Esophagus (tissue), 2 donors: Measurements from ENCODE around the gene STRN4. TPM values are rescaled to one million over a fixed set of nuclear protein-coding genes. Genes with fewer than 3 reads are reported as not detected.
"Not testable (repeated sequence)": the region's sequence is repeated elsewhere in the genome, so short reads cannot be mapped to it uniquely, and the experiment has no call there.

Experiments
- H3K27ac ChIP-seq, 2 donors: one replicate each; pipeline ENCODE4 v1.5.1; 2013; ENCODE audit warnings: low read depth in 2 of 2, mild to moderate bottlenecking in 2 of 2, inconsistent platforms in 1 of 2, low read length in 1 of 2, moderate library complexity in 1 of 2
- H3K27me3 ChIP-seq, 2 donors: one replicate each; pipeline ENCODE4 v1.6.1; 2013; ENCODE audit warnings: low read length in 2 of 2, control low read depth in 1 of 2, mild to moderate bottlenecking in 1 of 2; ENCODE audit not compliant: insufficient read depth in 2 of 2, control insufficient read depth in 1 of 2
- H3K36me3 ChIP-seq, 2 donors: one replicate each; pipeline ENCODE4 v1.6.1; 2013; ENCODE audit warnings: low read length in 1 of 2; ENCODE audit not compliant: control insufficient read depth in 2 of 2, insufficient read depth in 2 of 2
- H3K4me1 ChIP-seq, 2 donors: one replicate each; pipeline ENCODE4 v1.6.1; 2013; ENCODE audit warnings: low read length in 1 of 2; ENCODE audit not compliant: control insufficient read depth in 2 of 2, insufficient read depth in 2 of 2
- H3K4me3 ChIP-seq, 2 donors: one replicate each; pipeline ENCODE4 v1.5.1; 2013; ENCODE audit warnings: low read length in 2 of 2, mild to moderate bottlenecking in 2 of 2, low read depth in 1 of 2, moderate library complexity in 1 of 2
- H3K9me3 ChIP-seq, 2 donors: one replicate each; pipeline ENCODE4 v1.6.1; 2013; ENCODE audit warnings: mild to moderate bottlenecking in 2 of 2, low read depth in 1 of 2, low read length in 1 of 2, moderate library complexity in 1 of 2; ENCODE audit not compliant: control insufficient read depth in 2 of 2, insufficient read depth in 1 of 2
- WGBS, 2 donors: extraction: QIAGEN DNeasy Blood & Tissue Kit; methylation state at CpG; one replicate each; pipeline ENCODE4 v1.1.7; 2013; 5-methylcytosine and 5-hydroxymethylcytosine counted together
- polyA plus RNA-seq, 2 donors: library from polyadenylated mRNA; stranded (reverse); fragments of 200-250 nt; gene quantifications; one replicate each; pipeline ENCODE4 v1.2.3, GENCODE V29; 2013
- donor health status: healthy with polysubstance abuse.
- donor health status: Bipolar disorder and iron deficiency.

The STRN4 gene
- polyA plus RNA-seq, 2 donors: 53.2 to 55.6 TPM

- no peaks in the 10 kb centered on the region for H3K27me3 ChIP-seq
- H3K27ac ChIP-seq: peak overlapping the region; percentile 92 to 95
- peak overlapping the region; percentile 63 to 77 for H3K4me3 ChIP-seq
- H3K36me3 ChIP-seq: peaks cover under 1 to 22% of the 10 kb centered on the region in 2 donors
- WGBS, 2 donors: 0% methylated on average over 20 of the region's 20 CpGs
- H3K4me1 ChIP-seq: peaks cover 0 to 10% of the 10 kb centered on the region in 2 donors
- no peaks in the 10 kb centered on the region for H3K9me3 ChIP-seq
Measured at GRCh38 chr19:46716672-46717033, 29.6 kb downstream of the STRN4 start.

GRCh38 chr19:46715975-46716671, 30.1 kb downstream of the STRN4 start:
- no peaks in the 10 kb centered on the region for H3K9me3 ChIP-seq
- H3K27ac ChIP-seq: peak overlapping the region; percentile 92 to 95
- WGBS, 2 donors: 1% methylated on average over 42 of the region's 42 CpGs
- peak overlapping the region; percentile 63 to 77 for H3K4me3 ChIP-seq
- H3K27me3 ChIP-seq: no peaks in the 10 kb centered on the region
- peaks cover 0 to 19% of the 10 kb centered on the region in 2 donors for H3K36me3 ChIP-seq
- H3K4me1 ChIP-seq: peaks cover 0 to 10% of the 10 kb centered on the region in 2 donors

- WGBS, 2 donors: 11 to 12% methylated on average over 7 to 8 of the region's 8 CpGs
Measured at GRCh38 chr19:46715620-46715974, 30.7 kb downstream of the STRN4 start.

GRCh38 chr19:46714444-46715106, 31.7 kb downstream of the STRN4 start:
- Histone ChIP-seq H3K27ac (peak overlapping the region; percentile 91 to 96), H3K4me1 (peaks cover 0 to 10% of the 10 kb centered on the region in 2 donors), H3K9me3 (no peaks in the 10 kb centered on the region), H3K27me3 (no peaks in the 10 kb centered on the region), H3K4me3 (peak overlapping the region; percentile 61 to 73), H3K36me3 (peaks cover 0 to 14% of the 10 kb centered on the region in 2 donors)
- 4 to 6% methylated on average over 12 of the region's 12 CpGs for WGBS, 2 donors

More at GRCh38 chr19:46715620-46715974, 30.7 kb downstream of the STRN4 start:
- Histone ChIP-seq H3K27ac (peak overlapping the region; percentile 92 to 95), H3K9me3 (no peaks in the 10 kb centered on the region), H3K36me3 (peaks cover 0 to 18% of the 10 kb centered on the region in 2 donors), H3K4me1 (peaks cover 0 to 10% of the 10 kb centered on the region in 2 donors), H3K27me3 (no peaks in the 10 kb centered on the region), H3K4me3 (peak overlapping the region; percentile 63 to 77)

- H3K36me3 ChIP-seq: peaks cover 0 to 13% of the 10 kb centered on the region in 2 donors
- peak overlapping the region; percentile 61 to 73 for H3K4me3 ChIP-seq
- peak overlapping the region; percentile 91 to 96 for H3K27ac ChIP-seq
- WGBS, 2 donors: 1% methylated on average over 32 to 39 of the region's 39 CpGs
- H3K27me3 ChIP-seq: no peaks in the 10 kb centered on the region
- H3K4me1 ChIP-seq: peaks cover 0 to 10% of the 10 kb centered on the region in 2 donors
- no peaks in the 10 kb centered on the region for H3K9me3 ChIP-seq
Measured at GRCh38 chr19:46713781-46714443, 32.3 kb downstream of the STRN4 start.

GRCh38 chr19:46712768-46713338, 33.4 kb downstream of the STRN4 start:
- H3K27ac ChIP-seq, H3K4me3 ChIP-seq, H3K9me3 ChIP-seq, H3K27me3 ChIP-seq, H3K4me1 ChIP-seq: not testable (repeated sequence)
- H3K36me3 ChIP-seq: peaks cover 0 to 15% of the 10 kb centered on the region in 2 donors
- 78 to 81% methylated on average over 6 of the region's 6 CpGs for WGBS, 2 donors

- Histone ChIP-seq H3K4me1 (no peaks in the 10 kb centered on the region), H3K27ac (no peak overlapping the region), H3K36me3 (peaks cover 0 to 22% of the 10 kb centered on the region in 2 donors), H3K27me3 (no peaks in the 10 kb centered on the region), H3K9me3 (no peaks in the 10 kb centered on the region), H3K4me3 (no peak overlapping the region)
- 85 to 88% methylated on average over 25 of the region's 25 CpGs for WGBS, 2 donors
Measured at GRCh38 chr19:46710687-46711086, 35.6 kb downstream of the STRN4 start.

GRCh38 chr19:46704379-46705076, 41.7 kb downstream of the STRN4 start:
- H3K27ac ChIP-seq: no peak overlapping the region
- H3K36me3 ChIP-seq: peaks cover 8 to 36% of the 10 kb centered on the region in 2 donors
- 37 to 44% methylated on average over 18 to 21 of the region's 21 CpGs for WGBS, 2 donors
- no peaks in the 10 kb centered on the region for H3K4me1 ChIP-seq
- H3K9me3 ChIP-seq: no peaks in the 10 kb centered on the region
- H3K4me3 ChIP-seq: no peak overlapping the region
- H3K27me3 ChIP-seq: no peaks in the 10 kb centered on the region

- no peaks in the 10 kb centered on the region for H3K9me3 ChIP-seq
- H3K27me3 ChIP-seq: no peaks in the 10 kb centered on the region
- peaks cover 20 to 47% of the 10 kb centered on the region in 2 donors for H3K36me3 ChIP-seq
- WGBS, 2 donors: 87 to 90% methylated on average over 13 of the region's 13 CpGs
- peaks cover 0 to 4% of the 10 kb centered on the region in 2 donors for H3K4me1 ChIP-seq
- H3K4me3 ChIP-seq: no peak overlapping the region
- no peak overlapping the region for H3K27ac ChIP-seq
Measured at GRCh38 chr19:46700704-46701103, 45.5 kb downstream of the STRN4 start.
